HG03457 (cell line): ENCODE results near the gene TRAK1.

Experiments used
- ATAC-seq: cut with Tn5 transposase; IDR thresholded peaks from one replicate; pipeline ENCODE4 v1.9.1; 2021; ENCODE audit warnings: moderate number of reproducible peaks; ENCODE audit not compliant: unreplicated experiment

Gene TRAK1

DNA sequence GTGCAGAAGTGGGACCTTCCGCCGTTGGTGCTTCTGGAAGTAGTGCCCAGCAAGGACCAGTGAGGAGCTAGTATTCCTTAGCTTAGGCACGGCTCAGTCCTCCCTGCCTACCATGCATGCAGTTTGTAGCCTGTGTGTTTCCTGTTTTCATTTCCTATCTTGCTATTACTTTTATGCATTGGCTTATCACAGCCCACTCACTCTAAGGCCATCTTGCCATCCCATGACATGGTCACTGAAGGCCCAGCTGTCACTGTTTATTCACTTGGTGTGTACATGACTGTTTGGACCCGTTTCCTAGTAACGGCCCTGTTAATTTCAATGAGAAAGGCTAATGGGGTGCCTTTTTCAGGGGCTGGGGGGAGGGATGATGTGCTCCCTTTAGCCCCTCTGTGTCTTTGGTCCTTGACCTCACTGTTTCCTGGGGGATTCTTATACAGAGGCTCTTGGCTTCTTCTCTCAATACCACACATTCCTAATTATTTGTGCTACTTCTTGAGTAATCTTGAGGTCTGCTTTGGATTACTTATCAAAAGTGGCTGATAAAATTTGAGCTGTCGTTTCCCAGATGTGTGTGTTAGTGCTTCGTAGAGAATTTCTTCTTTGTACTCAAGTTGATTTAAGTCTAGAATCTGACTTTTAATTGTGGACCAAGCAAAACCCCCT, 24.5 kb upstream of the TRAK1 start:
- ATAC-seq: no peak

GRCh38 chr3:42067326-42067725, 23.8 kb upstream of the TRAK1 start:
- ATAC-seq: peak; percentile 64

- ATAC-seq: no peak
Measured at GRCh38 chr3:42068303-42069088, 22.7 kb upstream of the TRAK1 start.

- ATAC-seq: no peak
Measured at GRCh38 chr3:42070089-42070488, 21.1 kb upstream of the TRAK1 start.

DNA sequence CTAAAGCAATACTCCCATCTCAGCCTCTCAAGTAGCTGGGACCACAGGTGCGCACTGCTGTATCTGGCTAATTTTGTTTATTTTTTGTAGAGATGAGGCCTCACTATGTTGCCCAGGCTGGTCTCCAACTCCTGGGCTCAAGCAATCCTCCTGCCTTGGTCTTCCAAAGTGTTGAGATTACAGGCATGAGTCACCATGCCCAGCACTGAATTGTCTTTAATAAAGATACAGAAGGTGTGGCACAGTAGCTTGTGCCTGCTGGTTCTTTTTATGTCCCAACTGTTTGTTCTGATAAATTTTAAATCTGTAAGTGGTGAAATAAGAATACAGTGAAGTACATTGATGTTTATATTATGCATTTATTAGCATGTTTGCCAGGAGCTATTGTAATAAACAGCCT, 20.6 kb upstream of the TRAK1 start:
- ATAC-seq: no peak

- ATAC-seq: peak; percentile 63
Measured at GRCh38 chr3:42071904-42072812, 19.0 kb upstream of the TRAK1 start.

DNA sequence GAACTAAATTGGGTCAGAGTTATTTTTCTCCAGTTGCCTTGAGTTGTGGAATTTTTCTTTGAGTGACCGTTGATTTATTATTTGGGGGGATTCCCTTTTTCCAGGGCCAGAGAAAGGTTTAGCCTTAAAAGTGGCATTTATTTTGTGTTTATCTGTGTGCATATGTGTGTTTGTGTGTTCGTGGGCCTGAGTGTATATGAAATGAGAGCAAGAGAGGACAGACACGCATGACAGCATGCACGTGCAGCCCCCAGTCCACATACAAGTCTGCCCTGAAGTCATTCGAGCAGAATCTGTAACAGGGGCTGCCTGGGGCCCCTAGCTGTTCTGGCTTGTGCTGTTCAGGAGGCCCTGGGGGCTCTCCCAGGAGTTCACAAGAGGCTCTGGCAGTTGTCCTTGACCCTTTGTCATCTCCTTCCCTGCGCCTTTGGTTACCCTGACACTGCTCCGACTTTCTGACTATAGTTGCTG, 18.3 kb upstream of the TRAK1 start:
- no peak for ATAC-seq

DNA sequence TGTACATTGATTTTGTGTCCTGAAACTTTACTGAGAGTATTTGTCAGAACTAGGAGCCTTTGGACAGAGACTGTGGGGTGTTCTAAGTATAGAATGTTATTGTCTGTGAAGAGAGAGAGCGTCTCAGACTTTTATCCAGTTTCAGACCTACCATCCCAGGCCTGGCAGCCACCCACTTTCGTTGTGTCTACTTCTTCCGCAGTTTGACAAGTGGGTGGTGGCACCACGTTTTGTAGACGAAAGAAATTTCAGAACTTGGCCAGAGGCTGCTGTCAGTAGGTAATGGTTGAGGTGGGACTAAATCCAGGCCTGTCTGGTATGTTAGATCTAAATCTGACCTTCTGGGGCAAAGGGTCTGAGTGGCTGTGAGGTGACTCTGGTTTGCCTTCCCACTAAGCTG, 13.4 kb upstream of the TRAK1 start:
- ATAC-seq: no peak

DNA sequence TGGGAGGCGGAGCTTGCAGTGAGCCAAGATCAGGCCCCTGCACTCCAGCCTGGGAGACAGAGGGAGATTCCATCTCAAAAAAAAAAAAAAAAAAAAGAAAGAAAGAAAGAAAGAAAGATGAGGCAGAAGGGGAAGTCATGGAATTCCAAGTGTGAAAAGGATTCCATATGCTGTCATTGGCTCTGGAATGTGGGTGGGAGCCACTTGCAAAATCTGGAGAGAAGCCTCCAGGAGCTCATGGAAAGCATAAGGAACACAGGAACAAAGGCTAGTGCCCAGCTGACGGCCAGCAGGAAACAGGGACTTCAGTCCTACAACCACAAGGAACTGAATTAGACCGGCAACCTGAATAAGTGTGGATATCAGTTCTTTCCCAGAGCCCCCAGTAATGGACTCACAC, 12.5 kb upstream of the TRAK1 start:
- ATAC-seq: no peak

DNA sequence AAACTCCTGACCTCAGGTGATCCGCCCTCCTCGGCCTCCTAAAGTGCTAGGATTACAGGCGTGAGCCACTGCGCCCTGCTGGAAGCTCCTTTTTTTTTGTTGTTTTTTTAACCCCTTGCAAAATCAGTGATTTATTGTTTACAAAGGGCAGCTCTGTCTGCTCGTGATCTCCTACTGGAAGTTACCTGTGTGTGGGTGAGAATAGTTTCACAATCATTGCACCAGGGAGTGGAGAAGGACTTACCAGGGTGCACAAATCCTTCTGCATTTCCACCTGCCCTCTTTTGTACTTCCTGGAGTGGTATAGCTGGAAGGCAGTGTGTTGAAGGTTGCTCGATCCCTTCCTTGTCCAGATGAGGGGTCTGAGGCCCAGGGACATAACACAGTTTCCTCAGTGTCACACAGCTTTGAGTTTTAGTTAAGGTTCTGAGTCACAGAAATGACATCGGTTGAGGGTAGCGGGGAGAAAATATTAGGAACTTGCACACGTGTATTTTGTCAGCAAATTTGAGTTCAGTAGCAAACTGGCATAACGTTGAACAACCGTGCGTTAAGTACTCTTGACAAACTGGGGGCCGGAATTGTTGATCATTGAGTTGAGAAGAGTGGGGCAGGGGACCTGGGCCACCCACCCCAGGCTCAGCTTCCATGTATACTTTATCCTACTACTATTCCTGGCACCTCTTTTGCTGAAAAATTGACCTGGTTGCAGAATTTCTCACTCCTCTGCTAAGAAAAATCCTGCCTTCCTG, 11.3 kb upstream of the TRAK1 start:
- ATAC-seq: no peak

GRCh38 chr3:42080453-42080872, 10.7 kb upstream of the TRAK1 start:
- ATAC-seq: no peak

DNA sequence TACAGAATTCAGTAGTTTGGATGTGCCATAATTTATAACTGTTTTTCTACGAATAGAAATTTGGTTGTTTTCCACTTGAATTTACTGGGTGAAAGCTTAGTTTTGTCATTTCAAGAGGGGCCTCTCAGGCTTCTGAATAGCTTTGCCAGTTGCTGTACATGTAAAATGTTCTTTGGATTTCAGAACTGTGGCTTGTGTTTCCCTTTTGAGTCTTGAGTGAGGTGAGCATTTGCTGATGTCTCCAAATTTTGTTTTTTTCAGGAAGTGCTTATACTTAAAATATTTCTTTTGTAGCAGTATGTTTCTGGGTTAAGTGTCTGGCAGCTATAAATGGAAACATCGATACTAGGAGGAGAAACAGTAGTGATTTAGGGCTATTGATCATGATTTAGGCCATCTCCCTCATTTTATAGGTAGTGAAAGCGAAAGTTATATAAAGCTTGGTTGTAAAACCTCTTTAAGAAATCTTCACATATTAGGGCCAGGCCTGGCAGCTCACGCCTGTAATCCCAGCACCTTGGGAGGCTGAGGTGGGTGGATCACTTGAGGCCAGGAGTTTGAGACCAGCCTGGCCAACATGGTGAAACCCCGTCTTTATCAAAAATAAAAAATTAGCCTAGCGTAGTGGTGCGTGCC, 9.2 kb upstream of the TRAK1 start:
- ATAC-seq: no peak

- ATAC-seq: no peak
Measured at GRCh38 chr3:42084586-42084985, 6.6 kb upstream of the TRAK1 start.

GRCh38 chr3:42085641-42086376, 5.3 kb upstream of the TRAK1 start:
- no peak for ATAC-seq

DNA sequence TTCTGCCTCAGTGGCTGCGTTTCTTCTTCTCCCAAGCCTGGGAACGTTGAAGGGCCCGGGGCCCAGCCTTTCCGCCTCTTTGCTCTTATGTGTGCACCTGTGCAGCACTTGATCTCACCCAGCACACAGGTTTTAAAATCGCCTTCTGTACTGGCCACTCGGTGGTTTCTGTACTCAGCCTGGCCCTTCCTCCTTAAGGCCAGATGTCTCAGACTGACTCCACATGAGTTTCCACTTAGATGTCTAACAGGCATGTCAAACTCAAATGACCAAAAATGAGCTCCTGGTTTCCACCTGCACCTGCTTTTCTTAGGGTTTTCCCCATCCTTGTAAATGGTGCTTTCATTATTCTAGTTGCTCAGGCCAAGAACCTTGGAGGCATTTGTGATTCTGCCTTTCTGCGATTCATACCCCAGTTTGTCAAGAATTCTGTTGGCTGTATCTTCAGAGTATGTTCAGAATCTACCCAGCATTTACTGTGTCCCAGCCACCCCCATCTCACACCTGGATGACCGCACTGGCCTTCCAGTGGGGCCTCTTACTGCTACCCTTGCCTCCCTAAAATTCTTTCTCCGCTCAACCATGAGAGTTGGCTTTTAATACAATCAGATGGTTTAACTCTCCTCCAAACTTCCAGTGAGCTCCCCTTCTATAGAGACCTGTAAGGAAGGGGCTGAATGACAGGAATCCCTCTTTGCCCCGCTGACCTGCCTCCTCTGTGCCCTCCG, 2.2 kb upstream of the TRAK1 start:
- ATAC-seq: no peak

- ATAC-seq: no peak
Measured at GRCh38 chr3:42092006-42092405, 849 bp downstream of the TRAK1 start.

DNA sequence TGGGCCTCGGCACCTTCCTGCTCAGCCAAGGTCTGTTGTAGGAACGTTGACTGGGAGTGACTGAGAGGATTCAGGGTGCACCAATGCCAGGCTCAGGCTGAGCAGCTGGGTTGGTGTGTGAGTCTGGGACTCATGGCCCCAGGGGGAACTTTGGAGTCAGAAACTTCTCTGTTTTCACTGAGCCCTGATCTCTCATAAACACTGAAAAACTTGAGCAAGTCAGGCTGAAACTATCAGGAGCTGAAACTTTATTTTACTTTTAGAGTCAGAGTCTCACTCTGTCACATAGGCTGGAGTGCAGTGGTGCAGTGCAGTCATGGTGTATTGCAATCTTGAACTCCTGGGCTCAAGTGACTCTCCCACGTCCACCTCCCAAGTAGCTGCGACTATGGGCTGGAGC, 3.0 kb downstream of the TRAK1 start:
- no peak for ATAC-seq

- ATAC-seq: no peak
Measured at GRCh38 chr3:42094691-42095391, 3.7 kb downstream of the TRAK1 start.
